ENCODE measurements around the gene FHAD1. TPM values are rescaled to one million over a fixed set of nuclear protein-coding genes. Genes with fewer than 3 reads are reported as not detected.
A peak's percentile ranks its signal among the peaks of the same experiment; 100 is the strongest.

Gene FHAD1
- total RNA-seq, 4 donors from 2014 or later, result under 0.01 to 0.26 (median 0.06) TPM; not detected in 1

- Histone ChIP-seq H3K9me3 (no peaks in the 10 kb centered on the region), H3K4me3 (no peak overlapping the region), H3K27me3 (no peaks in the 10 kb centered on the region), H3K4me1 (peaks cover 21 to 47% (median 40%) of the 10 kb centered on the region in 4 donors), H3K36me3 (peaks cover 5 to 46% (median 30%) of the 10 kb centered on the region in 4 donors), H3K27ac (replicated peaks in 1 of 4) (no peak overlapping the region)
- intact Hi-C loops (cut with DNase I), result no loop called here
- no peak for TF ChIP-seq POLR2AphosphoS5 (IDR thresholded peaks at IDR 0.05)
- no peak for TF ChIP-seq EP300 (IDR thresholded peaks at IDR 0.05)
- no peak for TF ChIP-seq CTCF (IDR thresholded peaks at IDR 0.05)
- no peak for TF ChIP-seq POLR2A (IDR thresholded peaks at IDR 0.05; ENCODE audit: low read depth)
- no peak for DNase-seq (ENCODE audit: extremely low spot score)
- WGBS, result 93% methylated on average over 4 of the region's 5 CpGs
Measured at GRCh38 chr1:15424981-15425380, 178.0 kb downstream of the FHAD1 start.

- Histone ChIP-seq H3K4me1 (peaks cover 21 to 46% (median 38%) of the 10 kb centered on the region in 4 donors), H3K27ac (replicated peaks in 1 of 4) (no peak overlapping the region), H3K36me3 (peaks cover 5 to 50% (median 35%) of the 10 kb centered on the region in 4 donors), H3K9me3 (no peaks in the 10 kb centered on the region), H3K4me3 (no peak overlapping the region), H3K27me3 (no peaks in the 10 kb centered on the region)
- intact Hi-C loops (cut with DNase I), result no loop called here
- TF ChIP-seq EP300 (IDR thresholded peaks at IDR 0.05) (no peak), CTCF (IDR thresholded peaks at IDR 0.05) (no peak), POLR2AphosphoS5 (IDR thresholded peaks at IDR 0.05) (no peak), POLR2A (IDR thresholded peaks at IDR 0.05; ENCODE audit: low read depth) (no peak)
- DNase-seq (ENCODE audit: extremely low spot score), result no peak
- 100% methylated on average over 2 of the region's 10 CpGs for WGBS
Measured at GRCh38 chr1:15425521-15425920, 178.5 kb downstream of the FHAD1 start.

DNA sequence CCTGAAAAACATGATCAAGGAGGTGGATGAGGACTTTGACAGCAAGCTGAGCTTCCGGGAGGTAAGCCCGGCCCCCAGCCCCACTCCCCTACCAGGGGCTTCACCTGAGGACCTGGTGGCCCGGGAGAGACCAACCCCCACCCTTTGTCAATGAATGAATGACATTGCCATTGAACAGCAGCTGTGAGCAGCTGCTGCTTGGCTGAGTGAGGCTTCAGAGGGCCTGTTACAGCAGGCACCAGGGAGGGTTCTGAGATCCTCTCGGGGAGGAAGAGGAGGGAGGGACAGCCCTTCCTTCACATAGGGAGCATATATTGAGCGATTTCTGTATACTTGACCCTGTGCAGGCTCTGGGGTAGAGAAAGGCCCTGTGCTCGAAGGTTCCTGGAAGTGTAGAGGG is 178.9 kb downstream of the FHAD1 start:
- Histone ChIP-seq H3K27ac (replicated peaks in 1 of 4) (peak overlapping the region in 1 of 4 donors; percentile 59), H3K27me3 (no peaks in the 10 kb centered on the region), H3K4me1 (peaks cover 21 to 42% (median 35%) of the 10 kb centered on the region in 4 donors), H3K36me3 (peaks cover 5 to 55% (median 40%) of the 10 kb centered on the region in 4 donors), H3K4me3 (no peak overlapping the region), H3K9me3 (no peaks in the 10 kb centered on the region)
- DNase-seq (ENCODE audit: extremely low spot score), result no peak
- 90% methylated on average over 6 of the region's 6 CpGs for WGBS
- TF ChIP-seq POLR2AphosphoS5 (IDR thresholded peaks at IDR 0.05) (no peak), CTCF (IDR thresholded peaks at IDR 0.05) (no peak), POLR2A (IDR thresholded peaks at IDR 0.05; ENCODE audit: low read depth) (no peak), EP300 (IDR thresholded peaks at IDR 0.05) (no peak)
- intact Hi-C loops (cut with DNase I), result no loop called here

GRCh38 chr1:15426492-15427279 is 179.7 kb downstream of the FHAD1 start:
- no peak for DNase-seq (ENCODE audit: extremely low spot score)
- WGBS, result 79% methylated on average over 13 of the region's 30 CpGs
- TF ChIP-seq EP300 (IDR thresholded peaks at IDR 0.05) (no peak), CTCF (IDR thresholded peaks at IDR 0.05) (peak; percentile 43 to 70 (median 45))
- H3K36me3 ChIP-seq, result peaks cover 5 to 56% (median 40%) of the 10 kb centered on the region in 4 donors
- H3K27me3 ChIP-seq, result no peaks in the 10 kb centered on the region
- peak overlapping the region; percentile 33 to 41 (median 36) for H3K4me3 ChIP-seq
- peaks cover 17 to 34% (median 28%) of the 10 kb centered on the region in 4 donors for H3K4me1 ChIP-seq
- peak overlapping the region; percentile 38 to 71 (median 64) for H3K27ac ChIP-seq (replicated peaks in 1 of 4)
- intact Hi-C loops (cut with DNase I), result no loop called here
- no peaks in the 10 kb centered on the region for H3K9me3 ChIP-seq

Data from esophagus muscularis mucosa (tissue), 4 donors.